Stimulated activated CD4-positive, alpha-beta T cell treated with anti-CD3 and anti-CD28 coated beads, Interleukin-1b, Interleukin-23, amount 100 ng/mL, for 4 hours (primary cell): ENCODE measurements around the gene DLG1.

Experiments used
- DNase-seq, 2 donors: peaks; one replicate each; pipeline ENCODE4 v3.0.0-alpha.2; 2020; ENCODE audit warnings: low read depth in 2 of 2

DLG1 gene

GRCh38 chr3:196997311-196997710 is 301.1 kb downstream of the DLG1 start:
- no peak for DNase-seq

GRCh38 chr3:196996454-196997265 is 301.8 kb downstream of the DLG1 start:
- no peak for DNase-seq

GRCh38 chr3:196995646-196996355 is 302.6 kb downstream of the DLG1 start:
- DNase-seq = no peak

DNA sequence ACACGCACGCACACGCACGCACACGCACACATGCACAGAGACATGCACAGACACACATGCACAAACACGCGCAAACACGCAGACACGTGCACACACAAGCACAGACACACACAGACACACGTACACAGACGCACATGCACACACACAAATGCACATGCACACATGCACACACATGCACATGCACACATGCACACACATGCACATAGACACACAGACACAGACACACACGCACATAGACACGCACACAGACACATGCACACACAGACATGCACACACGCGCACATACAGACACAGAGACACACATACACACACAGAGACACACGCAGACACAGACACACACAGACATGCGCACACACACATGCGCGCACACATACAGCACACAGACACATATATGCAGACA is 303.4 kb downstream of the DLG1 start:
- DNase-seq = no peak

- no peak for DNase-seq
These were observed 304.4 kb downstream of the DLG1 start for GRCh38 chr3:196994056-196994455.
